Parathyroid adenoma (tissue), 2 donors: Measurements from ENCODE around the gene PRDM16.

Experiments
- H2AFZ ChIP-seq: fragments of 300-600 bp; sonication (generic); one replicate; pipeline ENCODE4 v1.7.0; 2017; ENCODE audit warnings: antibody characterized with exemption, mild to moderate bottlenecking
- H3K27ac ChIP-seq: fragments of 300-600 bp; sonication (generic); one replicate; pipeline ENCODE4 v1.7.0; 2017
- H3K27me3 ChIP-seq: fragments of 300-600 bp; sonication (generic); one replicate; pipeline ENCODE4 v1.7.0; 2017; ENCODE audit warnings: low read length; ENCODE audit not compliant: control insufficient read depth, insufficient read depth
- H3K36me3 ChIP-seq: fragments of 300-600 bp; sonication (generic); one replicate; pipeline ENCODE4 v1.7.0; 2017; ENCODE audit warnings: low read length; ENCODE audit not compliant: control insufficient read depth, insufficient read depth
- H3K4me1 ChIP-seq: fragments of 300-600 bp; sonication (generic); one replicate; pipeline ENCODE4 v1.7.0; 2017; ENCODE audit warnings: control low read depth
- H3K4me2 ChIP-seq: fragments of 300-600 bp; sonication (generic); one replicate; pipeline ENCODE4 v1.7.0; 2017; ENCODE audit warnings: low read length
- H3K4me3 ChIP-seq: fragments of 300-600 bp; sonication (generic); one replicate; pipeline ENCODE4 v1.7.0; 2017; ENCODE audit warnings: low read depth, low read length
- H3K79me2 ChIP-seq: fragments of 300-600 bp; sonication (generic); one replicate; pipeline ENCODE4 v1.7.0; 2017; ENCODE audit warnings: control low read depth
- H3K9ac ChIP-seq: fragments of 300-600 bp; sonication (generic); one replicate; pipeline ENCODE4 v1.7.0; 2017; ENCODE audit warnings: mild to moderate bottlenecking
- H3K9me3 ChIP-seq: fragments of 300-600 bp; sonication (generic); one replicate; pipeline ENCODE4 v1.7.0; 2017; ENCODE audit warnings: low read length; ENCODE audit not compliant: control insufficient read depth
- TF ChIP-seq, protein P1 (sequence below): fragments of 300-600 bp; sonication (generic); IDR thresholded peaks from one replicate; pipeline ENCODE4 v1.7.0; 2017; ENCODE audit warnings: antibody characterized with exemption, mild to moderate bottlenecking
- donor health status: primary hyperparathyroidism.

The PRDM16 gene

GRCh38 chr1:3396411-3396810, 327.4 kb downstream of the PRDM16 start:
- Histone ChIP-seq H3K4me1 (no peaks in the 10 kb centered on the region), H3K4me2 (no peak overlapping the region), H3K27me3 (peaks cover 5% of the 10 kb centered on the region), H3K4me3 (no peak overlapping the region), H2AFZ (no peak overlapping the region), H3K27ac (no peak overlapping the region), H3K79me2 (no peaks in the 10 kb centered on the region), H3K9me3 (no peaks in the 10 kb centered on the region), H3K36me3 (no peaks in the 10 kb centered on the region), H3K9ac (no peak overlapping the region)
- TF ChIP-seq, protein P1, sequence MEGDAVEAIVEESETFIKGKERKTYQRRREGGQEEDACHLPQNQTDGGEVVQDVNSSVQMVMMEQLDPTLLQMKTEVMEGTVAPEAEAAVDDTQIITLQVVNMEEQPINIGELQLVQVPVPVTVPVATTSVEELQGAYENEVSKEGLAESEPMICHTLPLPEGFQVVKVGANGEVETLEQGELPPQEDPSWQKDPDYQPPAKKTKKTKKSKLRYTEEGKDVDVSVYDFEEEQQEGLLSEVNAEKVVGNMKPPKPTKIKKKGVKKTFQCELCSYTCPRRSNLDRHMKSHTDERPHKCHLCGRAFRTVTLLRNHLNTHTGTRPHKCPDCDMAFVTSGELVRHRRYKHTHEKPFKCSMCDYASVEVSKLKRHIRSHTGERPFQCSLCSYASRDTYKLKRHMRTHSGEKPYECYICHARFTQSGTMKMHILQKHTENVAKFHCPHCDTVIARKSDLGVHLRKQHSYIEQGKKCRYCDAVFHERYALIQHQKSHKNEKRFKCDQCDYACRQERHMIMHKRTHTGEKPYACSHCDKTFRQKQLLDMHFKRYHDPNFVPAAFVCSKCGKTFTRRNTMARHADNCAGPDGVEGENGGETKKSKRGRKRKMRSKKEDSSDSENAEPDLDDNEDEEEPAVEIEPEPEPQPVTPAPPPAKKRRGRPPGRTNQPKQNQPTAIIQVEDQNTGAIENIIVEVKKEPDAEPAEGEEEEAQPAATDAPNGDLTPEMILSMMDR, result no peak

- Histone ChIP-seq H3K4me3 (no peak overlapping the region), H3K9me3 (no peaks in the 10 kb centered on the region), H3K79me2 (no peaks in the 10 kb centered on the region), H3K4me1 (no peaks in the 10 kb centered on the region), H3K9ac (no peak overlapping the region), H3K36me3 (no peaks in the 10 kb centered on the region), H3K27me3 (peaks cover 5% of the 10 kb centered on the region), H3K4me2 (no peak overlapping the region), H3K27ac (no peak overlapping the region), H2AFZ (no peak overlapping the region)
- TF ChIP-seq, protein P1, result no peak
These were observed 328.3 kb downstream of the PRDM16 start for GRCh38 chr1:3397311-3397710.

GRCh38 chr1:3398396-3399140, 329.6 kb downstream of the PRDM16 start:
- no peak overlapping the region for H3K4me2 ChIP-seq
- no peak overlapping the region for H3K4me3 ChIP-seq
- no peaks in the 10 kb centered on the region for H3K4me1 ChIP-seq
- TF ChIP-seq, protein P1, result no peak
- no peaks in the 10 kb centered on the region for H3K9me3 ChIP-seq
- H3K27me3 ChIP-seq, result no peaks in the 10 kb centered on the region
- no peaks in the 10 kb centered on the region for H3K79me2 ChIP-seq
- H3K36me3 ChIP-seq, result no peaks in the 10 kb centered on the region
- no peak overlapping the region for H3K9ac ChIP-seq
- no peak overlapping the region for H3K27ac ChIP-seq
- H2AFZ ChIP-seq, result no peak overlapping the region

DNA sequence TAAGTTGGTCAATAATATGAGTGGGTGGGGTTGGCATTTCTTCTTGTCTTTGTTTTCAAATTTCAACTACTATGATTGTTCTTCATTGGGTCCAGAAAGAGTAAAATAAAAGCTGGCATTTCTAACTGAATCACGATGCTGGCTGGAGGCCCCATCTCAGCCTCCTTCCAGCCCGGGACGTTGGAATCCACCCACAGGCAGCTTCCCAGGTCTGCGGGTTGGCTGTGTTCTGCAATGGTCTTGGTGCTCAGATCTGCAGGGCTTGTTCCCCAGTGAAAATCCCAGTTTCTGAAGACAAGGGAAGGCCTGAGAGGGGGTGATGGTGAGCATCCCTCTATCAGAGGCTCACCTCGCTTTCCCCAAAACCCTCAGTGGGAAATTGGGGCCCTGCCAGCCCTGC, 330.7 kb downstream of the PRDM16 start:
- H3K27ac ChIP-seq, result no peak overlapping the region
- no peak overlapping the region for H3K4me2 ChIP-seq
- TF ChIP-seq, protein P1, result no peak
- H3K36me3 ChIP-seq, result no peaks in the 10 kb centered on the region
- H3K79me2 ChIP-seq, result no peaks in the 10 kb centered on the region
- H2AFZ ChIP-seq, result no peak overlapping the region
- H3K4me3 ChIP-seq, result no peak overlapping the region
- no peaks in the 10 kb centered on the region for H3K27me3 ChIP-seq
- H3K9ac ChIP-seq, result no peak overlapping the region
- H3K9me3 ChIP-seq, result no peaks in the 10 kb centered on the region
- no peaks in the 10 kb centered on the region for H3K4me1 ChIP-seq
